ENCODE measurements around the gene SCYGR5.

SCYGR5 gene

GRCh38 chr2:227701556-227701955 lies 35.0 kb downstream of the SCYGR5 start:
- in situ Hi-C loops (cut with MboI; ENCODE audit: low pct_unique_long_range_greater_than_20kb, low sequenced_read_pairs, unreplicated experiment), result no loop called here
- DNase-seq (ENCODE audit: low spot score), result no peak
- TF ChIP-seq CTCF (IDR thresholded peaks at IDR 0.05; ENCODE audit: extremely low read depth, insufficient read depth, missing control alignments), result no peak

GRCh38 chr2:227703280-227703732 lies 36.7 kb downstream of the SCYGR5 start:
- in situ Hi-C loops (cut with MboI; ENCODE audit: low pct_unique_long_range_greater_than_20kb, low sequenced_read_pairs, unreplicated experiment), result no loop called here
- TF ChIP-seq CTCF (IDR thresholded peaks at IDR 0.05; ENCODE audit: extremely low read depth, insufficient read depth, missing control alignments), result no peak
- no peak for DNase-seq (ENCODE audit: low spot score)

GRCh38 chr2:227703961-227704360 lies 37.4 kb downstream of the SCYGR5 start:
- no peak for TF ChIP-seq CTCF (IDR thresholded peaks at IDR 0.05; ENCODE audit: extremely low read depth, insufficient read depth, missing control alignments)
- in situ Hi-C loops (cut with MboI; ENCODE audit: low pct_unique_long_range_greater_than_20kb, low sequenced_read_pairs, unreplicated experiment), result no loop called here
- no peak for DNase-seq (ENCODE audit: low spot score)

GRCh38 chr2:227706859-227707258 lies 40.3 kb downstream of the SCYGR5 start:
- no peak for DNase-seq (ENCODE audit: low spot score)
- TF ChIP-seq CTCF (IDR thresholded peaks at IDR 0.05; ENCODE audit: extremely low read depth, insufficient read depth, missing control alignments), result no peak
- in situ Hi-C loops (cut with MboI; ENCODE audit: low pct_unique_long_range_greater_than_20kb, low sequenced_read_pairs, unreplicated experiment), result no loop called here

- in situ Hi-C loops (cut with MboI; ENCODE audit: low pct_unique_long_range_greater_than_20kb, low sequenced_read_pairs, unreplicated experiment), result no loop called here
- DNase-seq (ENCODE audit: low spot score), result no peak
- TF ChIP-seq CTCF (IDR thresholded peaks at IDR 0.05; ENCODE audit: extremely low read depth, insufficient read depth, missing control alignments), result no peak
Observed at GRCh38 chr2:227707390-227707789, 40.8 kb downstream of the SCYGR5 start.

- DNase-seq (ENCODE audit: low spot score), result no peak
- in situ Hi-C loops (cut with MboI; ENCODE audit: low pct_unique_long_range_greater_than_20kb, low sequenced_read_pairs, unreplicated experiment), result no loop called here
- no peak for TF ChIP-seq CTCF (IDR thresholded peaks at IDR 0.05; ENCODE audit: extremely low read depth, insufficient read depth, missing control alignments)
Observed at GRCh38 chr2:227710986-227711385, 44.4 kb downstream of the SCYGR5 start.

GRCh38 chr2:227713291-227713690 lies 46.7 kb downstream of the SCYGR5 start:
- no peak for DNase-seq (ENCODE audit: low spot score)
- TF ChIP-seq CTCF (IDR thresholded peaks at IDR 0.05; ENCODE audit: extremely low read depth, insufficient read depth, missing control alignments), result no peak
- in situ Hi-C loops (cut with MboI; ENCODE audit: low pct_unique_long_range_greater_than_20kb, low sequenced_read_pairs, unreplicated experiment), result no loop called here

All from GM13977 (cell line).